ENCODE data around the gene ARHGEF10L.
"Not testable (repeated sequence)": the region's sequence is repeated elsewhere in the genome, so short reads cannot be mapped to it uniquely, and the experiment has no call there.

ARHGEF10L gene

GRCh38 chr1:17502326-17502778 lies 37.1 kb upstream of the ARHGEF10L start:
- peak; percentile 95 for TF ChIP-seq CTCF (IDR thresholded peaks at IDR 0.05; ENCODE audit: control insufficient read depth, insufficient read depth, low read depth, low read length, missing control alignments)
- peak; percentile 72 for DNase-seq (ENCODE audit: low read depth)
- no peak overlapping the region for H3K4me3 ChIP-seq (ENCODE audit: control insufficient read depth, low read depth, low read length)

GRCh38 chr1:17503146-17503545 lies 36.4 kb upstream of the ARHGEF10L start:
- H3K4me3 ChIP-seq (ENCODE audit: control insufficient read depth, low read depth, low read length), result no peak overlapping the region
- no peak for DNase-seq (ENCODE audit: low read depth)
- no peak for TF ChIP-seq CTCF (IDR thresholded peaks at IDR 0.05; ENCODE audit: control insufficient read depth, insufficient read depth, low read depth, low read length, missing control alignments)

- not testable (repeated sequence) for DNase-seq (ENCODE audit: low read depth); H3K4me3 ChIP-seq (ENCODE audit: control insufficient read depth, low read depth, low read length)
Measured at GRCh38 chr1:17507200-17507599, 32.3 kb upstream of the ARHGEF10L start.

GRCh38 chr1:17507915-17508314 lies 31.6 kb upstream of the ARHGEF10L start:
- H3K4me3 ChIP-seq (ENCODE audit: control insufficient read depth, low read depth, low read length), result no peak overlapping the region
- no peak for TF ChIP-seq CTCF (IDR thresholded peaks at IDR 0.05; ENCODE audit: control insufficient read depth, insufficient read depth, low read depth, low read length, missing control alignments)
- no peak for DNase-seq (ENCODE audit: low read depth)

- no peak for DNase-seq (ENCODE audit: low read depth)
- TF ChIP-seq CTCF (IDR thresholded peaks at IDR 0.05; ENCODE audit: control insufficient read depth, insufficient read depth, low read depth, low read length, missing control alignments), result no peak
- H3K4me3 ChIP-seq (ENCODE audit: control insufficient read depth, low read depth, low read length), result no peak overlapping the region
Measured at GRCh38 chr1:17509363-17509762, 30.1 kb upstream of the ARHGEF10L start.

GRCh38 chr1:17510138-17510537 lies 29.4 kb upstream of the ARHGEF10L start:
- TF ChIP-seq CTCF (IDR thresholded peaks at IDR 0.05; ENCODE audit: control insufficient read depth, insufficient read depth, low read depth, low read length, missing control alignments), result no peak
- no peak for DNase-seq (ENCODE audit: low read depth)
- no peak overlapping the region for H3K4me3 ChIP-seq (ENCODE audit: control insufficient read depth, low read depth, low read length)

GRCh38 chr1:17511188-17511587 lies 28.3 kb upstream of the ARHGEF10L start:
- no peak for TF ChIP-seq CTCF (IDR thresholded peaks at IDR 0.05; ENCODE audit: control insufficient read depth, insufficient read depth, low read depth, low read length, missing control alignments)
- DNase-seq (ENCODE audit: low read depth), result no peak
- H3K4me3 ChIP-seq (ENCODE audit: control insufficient read depth, low read depth, low read length), result no peak overlapping the region
